HepG2 (cell line): ENCODE measurements around the gene IL27RA. TPM values are rescaled to one million over a fixed set of nuclear protein-coding genes. Genes with fewer than 3 reads are reported as not detected.
A peak's percentile ranks its signal among the peaks of the same experiment; 100 is the strongest.

Source experiments
- ATAC-seq: fragments of 200-7000 bp; cut with Tn5 transposase; 3 replicates; pipeline ENCODE4 v1.9.1; 2020; ENCODE audit warnings: mild to moderate bottlenecking, moderate library complexity
- Bru-seq: library from RNA; stranded (reverse); fragments of 400-500 nt; gene quantifications from one replicate; lab custom pipeline; 2021; lab: Mats Ljungman, UMichigan
- BruChase-seq, 2 experiments: library from RNA; stranded (reverse); fragments of 400-500 nt; gene quantifications; one replicate each; lab custom pipeline; 2021; lab: Mats Ljungman, UMichigan
- BruUV-seq: library from RNA; stranded (reverse); fragments of 400-500 nt; replicated peaks from 2 replicates; lab custom pipeline; 2021; lab: Mats Ljungman, UMichigan
- CTCF ChIA-PET: fragments of 300-600 bp; formaldehyde crosslinking; extraction: SDS; loops from one replicate; lab custom pipeline; 2021; ENCODE audit warnings: low total read pairs, inconsistent platforms, low intra/inter-chr PET ratio; lab: Yijun Ruan, JAX
- POLR2A ChIA-PET: fragments of 350-600 bp; sonication (Branson Sonifier 250); formaldehyde crosslinking; loops from one replicate; lab custom pipeline; 2020; ENCODE audit warnings: antibody characterized with exemption, inconsistent platforms; lab: Yijun Ruan, JAX
- DNase-seq: peaks from one replicate; pipeline ENCODE4 v3.0.0-alpha.2; 2015; ENCODE audit warnings: low spot score
- FAIRE-seq: peaks from 3 replicates; lab custom pipeline; 2011; peaks lifted over from hg19 to GRCh38; lab: Jason Lieb, UNC
- H2AFZ ChIP-seq: one replicate; pipeline ENCODE4 v1.6.1; 2011; ENCODE audit warnings: low read length, inconsistent platforms
- H3K27ac ChIP-seq: fragments of 300-600 bp; 3 replicates; pipeline ENCODE4 v1.8.0; 2011; ENCODE audit warnings: mixed run types, mild to moderate bottlenecking, mixed read lengths, low read length, inconsistent platforms; ENCODE audit not compliant: insufficient read depth; ENCODE audit errors: extremely low read length
- H3K27me3 ChIP-seq, 2 experiments: fragments of 200-600 bp in 1 of 2; 2 replicates in 1 of 2; 3 replicates in 1 of 2; pipeline versions ENCODE4 v1.6.0 to v1.8.0; 2011; ENCODE audit warnings: low read length in 2 of 2, mild to moderate bottlenecking in 2 of 2, moderate library complexity in 2 of 2, inconsistent platforms in 1 of 2; ENCODE audit not compliant: insufficient read depth in 2 of 2, control insufficient read depth in 1 of 2
- H3K36me3 ChIP-seq, 2 experiments: fragments of 200-600 bp in 1 of 2; replicated peaks in 1 of 2; 2 replicates in 1 of 2; 3 replicates in 1 of 2; pipeline versions ENCODE4 v1.5.1 to v1.8.0; 2011; ENCODE audit warnings: low read length in 2 of 2, inconsistent platforms in 1 of 2; ENCODE audit not compliant: insufficient read depth in 2 of 2, control insufficient read depth in 1 of 2
- H3K4me1 ChIP-seq: 2 replicates; pipeline ENCODE4 v1.5.1; 2012; ENCODE audit warnings: low read length, inconsistent platforms; ENCODE audit not compliant: insufficient read depth
- H3K4me2 ChIP-seq: 2 replicates; pipeline ENCODE4 v1.6.0; 2011; ENCODE audit warnings: low read depth, low read length, inconsistent platforms
- H3K4me3 ChIP-seq, 3 experiments: fragments of 200-600 bp in 1 of 3; sonication (generic), shearing (Covaris generic) in 1 of 3; replicated peaks in 1 of 3; 2 replicates each; pipeline ENCODE4 v1.5.1; 2011 to 2016; ENCODE audit warnings: low read length in 3 of 3, inconsistent platforms in 2 of 3, low read depth in 2 of 3, mild to moderate bottlenecking in 2 of 3, control low read depth in 1 of 3, mixed read lengths in 1 of 3; ENCODE audit not compliant: insufficient read depth in 1 of 3
- H3K79me2 ChIP-seq: one replicate; pipeline ENCODE4 v1.6.1; 2011; ENCODE audit warnings: low read length, inconsistent platforms; ENCODE audit not compliant: insufficient read depth
- H3K9ac ChIP-seq: 2 replicates; pipeline ENCODE4 v1.6.0; 2011; ENCODE audit warnings: mild to moderate bottlenecking, low read depth, low read length, inconsistent platforms; ENCODE audit not compliant: insufficient read depth
- H3K9me3 ChIP-seq: 2 replicates; pipeline ENCODE4 v1.5.1; 2012; ENCODE audit warnings: mild to moderate bottlenecking, low read length
- H4K20me1 ChIP-seq: 2 replicates; pipeline ENCODE4 v1.6.0; 2011; ENCODE audit warnings: inconsistent platforms, mild to moderate bottlenecking, low read length, moderate library complexity; ENCODE audit not compliant: insufficient read depth
- AHR ChIP-seq: IDR thresholded peaks from 2 replicates; pipeline ENCODE4 v1.6.1; 2018; ENCODE audit warnings: missing genetic modification reagents, missing compliant biosample characterization
- BATF2 ChIP-seq: sonication (generic); formaldehyde crosslinking; IDR thresholded peaks from 2 replicates; pipeline ENCODE4 v1.8.0; 2022; ENCODE audit warnings: mild to moderate bottlenecking, missing genetic modification reagents, moderate library complexity
- CHD2 ChIP-seq: IDR thresholded peaks from 2 replicates; pipeline ENCODE4 v1.6.1; 2011; ENCODE audit warnings: low read depth, low read length, improper control_type of control experiment
- DNMT1 ChIP-seq: sonication (generic); formaldehyde crosslinking; IDR thresholded peaks from 2 replicates; pipeline ENCODE4 v1.5.1; 2020; ENCODE audit warnings: mild to moderate bottlenecking, missing genetic modification reagents
- FOXA1 ChIP-seq, 2 experiments: fragments of 450-650 bp in 1 of 2; sonication (generic) in 1 of 2; formaldehyde crosslinking in 1 of 2; IDR thresholded peaks; 2 replicates each; pipeline versions ENCODE4 v1.4.0 to v1.6.1; 2016 to 2020; ENCODE audit warnings: missing genetic modification reagents in 1 of 2
- GPBP1L1 ChIP-seq: sonication (generic); formaldehyde crosslinking; IDR thresholded peaks from 2 replicates; pipeline ENCODE4 v1.5.0; 2020; ENCODE audit warnings: mild to moderate bottlenecking, missing genetic modification reagents
- STAT6 ChIP-seq: sonication (generic); formaldehyde crosslinking; IDR thresholded peaks from 2 replicates; pipeline ENCODE4 v1.4.0; 2020; ENCODE audit warnings: missing genetic modification reagents, mild to moderate bottlenecking, borderline replicate concordance
- TRIM24 ChIP-seq: sonication (generic); formaldehyde crosslinking; IDR thresholded peaks from 2 replicates; pipeline ENCODE4 v1.8.0; 2022; ENCODE audit warnings: mild to moderate bottlenecking, missing genetic modification reagents
- ZNF180 ChIP-seq: sonication (generic); formaldehyde crosslinking; IDR thresholded peaks from 2 replicates; pipeline ENCODE4 v1.4.0; 2020; ENCODE audit warnings: low read depth, missing genetic modification reagents, borderline replicate concordance
- ZNF414 ChIP-seq: sonication (generic); formaldehyde crosslinking; IDR thresholded peaks from 2 replicates; pipeline ENCODE4 v1.5.0; 2020; ENCODE audit warnings: missing genetic modification reagents
- ZNF879 ChIP-seq: sonication (generic); formaldehyde crosslinking; IDR thresholded peaks from 2 replicates; pipeline ENCODE4 v1.8.1; 2023; ENCODE audit warnings: missing genetic modification reagents
- WGBS: methylation state at CpG from one replicate; pipeline ENCODE4 v1.1.6; 2017; ENCODE audit warnings: low lambda C conversion rate; 5-methylcytosine and 5-hydroxymethylcytosine counted together
- in situ Hi-C: cut with HindIII; loops from 2 replicates; pipeline ENCODE4 v1.10.0; 2017; ENCODE audit warnings: low pct_unique_long_range_greater_than_20kb; ENCODE audit not compliant: extremely low pct_ligation_motif_present
- intact Hi-C: fragments of 100-400 bp; cut with micrococcal nuclease; formaldehyde crosslinking; loops from one replicate; pipeline ENCODE4 v1.10.0; 2022; ENCODE audit not compliant: unreplicated experiment
- long read RNA-seq, 2 experiments: library from RNA in 1 of 2; library from polyadenylated mRNA in 1 of 2; stranded (forward) in 1 of 2; unstranded in 1 of 2; transcript quantifications; one replicate each; pipeline ENCODE4 v2.0.0, GENCODE V29; 2019 to 2022
- polyA minus RNA-seq, 3 experiments: library from RNA; depleted of rRNA, polyadenylated mRNA; stranded (reverse); fragments of >200 nt; gene quantifications; 2 replicates each; pipeline ENCODE4 v1.2.3, GENCODE V29; 2011; ENCODE audit warnings: low replicate concordance in 1 of 3
- polyA plus RNA-seq, 8 experiments: library from polyadenylated mRNA; depleted of rRNA in 3 of 8; stranded (reverse) in 7 of 8; unstranded in 1 of 8; fragments of >200 nt; fragmentation: Illumina TruSeq in 4 of 8; extraction: Trizol in 4 of 8; gene quantifications; 2 replicates each; pipeline versions ENCODE4 v1.2.1 to v1.2.3, GENCODE V29; 2011 to 2016; ENCODE audit warnings: low read depth in 4 of 8, missing spikeins in 1 of 8, mixed read lengths in 1 of 8; ENCODE audit not compliant: insufficient read depth in 1 of 8
- total RNA-seq, 5 experiments: library from RNA; depleted of rRNA; stranded (reverse); fragments of >200 nt; fragmentation: Illumina TruSeq; extraction: Trizol; gene quantifications; 2 replicates each; pipeline ENCODE4 v1.2.3, GENCODE V29; 2016; ENCODE audit warnings: low read depth in 1 of 5

Gene IL27RA
- total RNA-seq (2016; rRNA removed; fragmentation: Illumina TruSeq; extraction: Trizol) (3.4 and 8.1 TPM in 2 replicates), polyA plus RNA-seq (2011; rRNA removed) (3.5 and 5.4 TPM in 2 replicates), polyA minus RNA-seq (2011; rRNA and poly(A)+ RNA removed; ENCODE audit: low replicate concordance) (5.4 and 21.7 TPM in 2 replicates), Bru-seq, nascent RNA (percentile 36 among the genes with signal in this experiment), BruChase-seq, experiment 1, labeled RNA remaining after a 6-hour chase (percentile 51 among the genes with signal in this experiment), BruChase-seq, experiment 2, labeled RNA remaining after a 2-hour chase (percentile 41 among the genes with signal in this experiment)
- total RNA-seq (2016; cell fraction: cytosol; rRNA removed; fragmentation: Illumina TruSeq; extraction: Trizol; ENCODE audit: low read depth): 1.0 and 1.4 TPM in 2 replicates
- 3.0 and 8.3 TPM in 2 replicates for total RNA-seq (2016; cell fraction: insoluble cytoplasmic fraction; rRNA removed; fragmentation: Illumina TruSeq; extraction: Trizol)
- total RNA-seq (2016; cell fraction: membrane; rRNA removed; fragmentation: Illumina TruSeq; extraction: Trizol): 2.5 and 2.7 TPM in 2 replicates
- 6.3 and 7.8 TPM in 2 replicates for total RNA-seq (2016; cell fraction: nucleus; rRNA removed; fragmentation: Illumina TruSeq; extraction: Trizol)
- polyA plus RNA-seq (2011; cell fraction: cytosol; rRNA removed): 3.1 and 3.5 TPM in 2 replicates
- polyA plus RNA-seq (2011; cell fraction: nucleus; rRNA removed): 2.7 and 3.5 TPM in 2 replicates
- 1.8 and 3.6 TPM in 2 replicates for polyA plus RNA-seq (2012)
- polyA plus RNA-seq (2016; cell fraction: cytosol; fragmentation: Illumina TruSeq; extraction: Trizol; ENCODE audit: low read depth): 0.75 and 0.87 TPM in 2 replicates
- 2.7 and 3.1 TPM in 2 replicates for polyA plus RNA-seq (2016; cell fraction: insoluble cytoplasmic fraction; fragmentation: Illumina TruSeq; extraction: Trizol; ENCODE audit: low read depth)
- polyA plus RNA-seq (2016; cell fraction: membrane; fragmentation: Illumina TruSeq; extraction: Trizol; ENCODE audit: low read depth): 1.7 and 2.1 TPM in 2 replicates
- 10.9 and 11.1 TPM in 2 replicates for polyA plus RNA-seq (2016; cell fraction: nucleus; fragmentation: Illumina TruSeq; extraction: Trizol; ENCODE audit: insufficient read depth, low read depth)
- polyA minus RNA-seq (2011; cell fraction: cytosol; rRNA and poly(A)+ RNA removed): 1.9 and 2.9 TPM in 2 replicates
- polyA minus RNA-seq (2011; cell fraction: nucleus; rRNA and poly(A)+ RNA removed): 1.1 and 1.3 TPM in 2 replicates
- long read RNA-seq, experiment 1, transcript IL27RA-201 (14 exons, 2,962 nt): major isoform, 10 of 12 reads
- long read RNA-seq, experiment 1, partial matches to known transcripts: 0 of 12 reads
- long read RNA-seq, experiment 1, other reads (novel, unspliced or antisense): 2 of 12 reads
- long read RNA-seq, experiment 2, transcript IL27RA-201 (14 exons, 2,962 nt): major isoform, 16 of 30 reads
- long read RNA-seq, experiment 2, partial matches to known transcripts: 12 of 30 reads
- long read RNA-seq, experiment 2, other reads (novel, unspliced or antisense): 2 of 30 reads

GRCh38 chr19:14031719-14032480 lies at the start of gene IL27RA:
TSS of gene IL27RA (plus strand) at chr19:14031762. CDS start at chr19:14031873, 111 bp downstream.
- Histone ChIP-seq H3K4me3 (peak within 1 kb of the TSS; percentile 62 to 80 (median 76)), H3K27ac (peak within 1 kb of the TSS; percentile 32), H4K20me1 (no peaks in the 10 kb centered on the region), H3K9me3 (no peaks in the 10 kb centered on the region), H3K79me2 (no peaks in the 10 kb centered on the region), H2AFZ (peak within 1 kb of the TSS; percentile 4), H3K4me2 (peak within 1 kb of the TSS; percentile 86), H3K4me1 (peaks cover 23% of the 10 kb centered on the region), H3K27me3 (peaks cover 0 to 19% of the 10 kb centered on the region in 2 experiments; a peak in 3 of 5 replicates), H3K9ac (peak within 1 kb of the TSS; percentile 68), H3K36me3 (no peaks in the 10 kb centered on the region)
- ChIA-PET POLR2A (interaction anchor here (0.7 to 1.5 kb wide), 8 partner anchors 23 to 1141 kb away, joined by 3 to 5 read pairs (median 3); partner anchors contain the start of genes ASF1B and MISP3), CTCF (interaction anchor here (0.8 kb wide), 1 partner anchor 152 kb away, joined by 3 read pairs; no protein-coding TSS in a partner anchor)
- DNase-seq: peak; percentile 46
- in situ Hi-C loops: no loop called here
- intact Hi-C loops: loop anchor here (1.0 kb wide), 1 partner anchor 152 kb away; no protein-coding TSS in a partner anchor
- BruUV-seq: no TSS peak
- WGBS: 3% methylated on average over 6 of the region's 63 CpGs
- no peak for FAIRE-seq
- peak; percentile 81 for ATAC-seq
- TF ChIP-seq FOXA1 (IDR thresholded peaks at IDR 0.05) (no peak), FOXA1 (CRISPR knock-in tag; IDR thresholded peaks at IDR 0.05) (no peak), BATF2 (no peak), GPBP1L1 (CRISPR knock-in tag) (no peak), STAT6 (CRISPR knock-in tag) (no peak; the same call in 1 of the 2 replicates), CHD2 (no peak), TRIM24 (no peak), ZNF879 (no peak; the same call in 1 of the 2 replicates), AHR (CRISPR knock-in tag) (no peak), ZNF414 (CRISPR knock-in tag) (no peak), ZNF180 (no peak), DNMT1 (CRISPR knock-in tag) (no peak)
